Measurements from ENCODE around the gene SMG1. TPM values are rescaled to one million over a fixed set of nuclear protein-coding genes. Genes with fewer than 3 reads are reported as not detected.

Gene SMG1
- total RNA-seq, 1 experiment from 2014 or later, result 72.7 TPM

DNA sequence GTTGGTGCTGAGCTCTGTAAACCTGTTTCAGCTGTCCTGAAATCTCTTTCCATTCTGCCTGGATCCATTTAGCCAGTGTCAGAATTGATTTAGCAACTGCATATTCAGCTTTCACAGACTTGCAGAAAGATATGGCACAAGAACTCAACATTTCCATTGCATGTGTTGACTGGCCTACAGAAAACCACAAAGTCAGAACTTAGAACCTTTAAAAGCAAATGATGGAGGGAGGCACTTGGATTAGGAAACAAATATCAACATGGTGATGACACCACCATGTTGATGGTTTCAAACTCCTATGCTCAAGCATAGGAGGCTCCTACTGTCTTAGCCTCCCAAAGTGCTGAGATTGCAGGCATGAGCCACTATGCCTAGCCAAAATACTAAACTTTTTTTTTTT is 72.5 kb downstream of the SMG1 start:
- TF ChIP-seq, protein P1, sequence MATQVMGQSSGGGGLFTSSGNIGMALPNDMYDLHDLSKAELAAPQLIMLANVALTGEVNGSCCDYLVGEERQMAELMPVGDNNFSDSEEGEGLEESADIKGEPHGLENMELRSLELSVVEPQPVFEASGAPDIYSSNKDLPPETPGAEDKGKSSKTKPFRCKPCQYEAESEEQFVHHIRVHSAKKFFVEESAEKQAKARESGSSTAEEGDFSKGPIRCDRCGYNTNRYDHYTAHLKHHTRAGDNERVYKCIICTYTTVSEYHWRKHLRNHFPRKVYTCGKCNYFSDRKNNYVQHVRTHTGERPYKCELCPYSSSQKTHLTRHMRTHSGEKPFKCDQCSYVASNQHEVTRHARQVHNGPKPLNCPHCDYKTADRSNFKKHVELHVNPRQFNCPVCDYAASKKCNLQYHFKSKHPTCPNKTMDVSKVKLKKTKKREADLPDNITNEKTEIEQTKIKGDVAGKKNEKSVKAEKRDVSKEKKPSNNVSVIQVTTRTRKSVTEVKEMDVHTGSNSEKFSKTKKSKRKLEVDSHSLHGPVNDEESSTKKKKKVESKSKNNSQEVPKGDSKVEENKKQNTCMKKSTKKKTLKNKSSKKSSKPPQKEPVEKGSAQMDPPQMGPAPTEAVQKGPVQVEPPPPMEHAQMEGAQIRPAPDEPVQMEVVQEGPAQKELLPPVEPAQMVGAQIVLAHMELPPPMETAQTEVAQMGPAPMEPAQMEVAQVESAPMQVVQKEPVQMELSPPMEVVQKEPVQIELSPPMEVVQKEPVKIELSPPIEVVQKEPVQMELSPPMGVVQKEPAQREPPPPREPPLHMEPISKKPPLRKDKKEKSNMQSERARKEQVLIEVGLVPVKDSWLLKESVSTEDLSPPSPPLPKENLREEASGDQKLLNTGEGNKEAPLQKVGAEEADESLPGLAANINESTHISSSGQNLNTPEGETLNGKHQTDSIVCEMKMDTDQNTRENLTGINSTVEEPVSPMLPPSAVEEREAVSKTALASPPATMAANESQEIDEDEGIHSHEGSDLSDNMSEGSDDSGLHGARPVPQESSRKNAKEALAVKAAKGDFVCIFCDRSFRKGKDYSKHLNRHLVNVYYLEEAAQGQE (IDR thresholded peaks at IDR 0.05; ENCODE audit: low read depth), result no peak
- TF ChIP-seq SIN3A (IDR thresholded peaks at IDR 0.05; ENCODE audit: low read depth) (no peak), SP1 (IDR thresholded peaks at IDR 0.05; ENCODE audit: low read depth) (no peak), SRF (IDR thresholded peaks at IDR 0.05; ENCODE audit: low read depth) (no peak), POLR2A (IDR thresholded peaks at IDR 0.05; ENCODE audit: borderline replicate concordance, extremely low read depth, insufficient read depth, insufficient read length) (no peak), ZFX (IDR thresholded peaks at IDR 0.05) (no peak), EZH2 (IDR thresholded peaks at IDR 0.05) (no peak), JUND (IDR thresholded peaks at IDR 0.05) (no peak), YY1 (IDR thresholded peaks at IDR 0.05; ENCODE audit: extremely low read depth, insufficient replicate concordance, low read depth, low read length) (no peak), RAD21 (IDR thresholded peaks at IDR 0.05; ENCODE audit: low read depth) (no peak), ZNF274 (IDR thresholded peaks at IDR 0.05; ENCODE audit: low read depth, low read length) (no peak), EZH2phosphoT487 (IDR thresholded peaks at IDR 0.05; ENCODE audit: borderline replicate concordance) (no peak), CBX3 (IDR thresholded peaks at IDR 0.05; ENCODE audit: low read depth) (no peak), ELF1 (IDR thresholded peaks at IDR 0.05; ENCODE audit: borderline replicate concordance, low read depth) (no peak), TCF7L2 (IDR thresholded peaks at IDR 0.05; ENCODE audit: borderline replicate concordance, extremely low read depth, insufficient read depth, insufficient read length) (no peak)
- TF ChIP-seq, protein P2, sequence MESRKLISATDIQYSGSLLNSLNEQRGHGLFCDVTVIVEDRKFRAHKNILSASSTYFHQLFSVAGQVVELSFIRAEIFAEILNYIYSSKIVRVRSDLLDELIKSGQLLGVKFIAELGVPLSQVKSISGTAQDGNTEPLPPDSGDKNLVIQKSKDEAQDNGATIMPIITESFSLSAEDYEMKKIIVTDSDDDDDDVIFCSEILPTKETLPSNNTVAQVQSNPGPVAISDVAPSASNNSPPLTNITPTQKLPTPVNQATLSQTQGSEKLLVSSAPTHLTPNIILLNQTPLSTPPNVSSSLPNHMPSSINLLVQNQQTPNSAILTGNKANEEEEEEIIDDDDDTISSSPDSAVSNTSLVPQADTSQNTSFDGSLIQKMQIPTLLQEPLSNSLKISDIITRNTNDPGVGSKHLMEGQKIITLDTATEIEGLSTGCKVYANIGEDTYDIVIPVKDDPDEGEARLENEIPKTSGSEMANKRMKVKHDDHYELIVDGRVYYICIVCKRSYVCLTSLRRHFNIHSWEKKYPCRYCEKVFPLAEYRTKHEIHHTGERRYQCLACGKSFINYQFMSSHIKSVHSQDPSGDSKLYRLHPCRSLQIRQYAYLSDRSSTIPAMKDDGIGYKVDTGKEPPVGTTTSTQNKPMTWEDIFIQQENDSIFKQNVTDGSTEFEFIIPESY (IDR thresholded peaks at IDR 0.05; ENCODE audit: extremely low read depth, insufficient replicate concordance, low read length), result no peak
- TF ChIP-seq, protein P3, sequence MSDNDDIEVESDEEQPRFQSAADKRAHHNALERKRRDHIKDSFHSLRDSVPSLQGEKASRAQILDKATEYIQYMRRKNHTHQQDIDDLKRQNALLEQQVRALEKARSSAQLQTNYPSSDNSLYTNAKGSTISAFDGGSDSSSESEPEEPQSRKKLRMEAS (IDR thresholded peaks at IDR 0.05), result no peak
- TF ChIP-seq, protein P4, sequence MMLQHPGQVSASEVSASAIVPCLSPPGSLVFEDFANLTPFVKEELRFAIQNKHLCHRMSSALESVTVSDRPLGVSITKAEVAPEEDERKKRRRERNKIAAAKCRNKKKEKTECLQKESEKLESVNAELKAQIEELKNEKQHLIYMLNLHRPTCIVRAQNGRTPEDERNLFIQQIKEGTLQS (IDR thresholded peaks at IDR 0.05), result no peak
- TF ChIP-seq, protein P5, sequence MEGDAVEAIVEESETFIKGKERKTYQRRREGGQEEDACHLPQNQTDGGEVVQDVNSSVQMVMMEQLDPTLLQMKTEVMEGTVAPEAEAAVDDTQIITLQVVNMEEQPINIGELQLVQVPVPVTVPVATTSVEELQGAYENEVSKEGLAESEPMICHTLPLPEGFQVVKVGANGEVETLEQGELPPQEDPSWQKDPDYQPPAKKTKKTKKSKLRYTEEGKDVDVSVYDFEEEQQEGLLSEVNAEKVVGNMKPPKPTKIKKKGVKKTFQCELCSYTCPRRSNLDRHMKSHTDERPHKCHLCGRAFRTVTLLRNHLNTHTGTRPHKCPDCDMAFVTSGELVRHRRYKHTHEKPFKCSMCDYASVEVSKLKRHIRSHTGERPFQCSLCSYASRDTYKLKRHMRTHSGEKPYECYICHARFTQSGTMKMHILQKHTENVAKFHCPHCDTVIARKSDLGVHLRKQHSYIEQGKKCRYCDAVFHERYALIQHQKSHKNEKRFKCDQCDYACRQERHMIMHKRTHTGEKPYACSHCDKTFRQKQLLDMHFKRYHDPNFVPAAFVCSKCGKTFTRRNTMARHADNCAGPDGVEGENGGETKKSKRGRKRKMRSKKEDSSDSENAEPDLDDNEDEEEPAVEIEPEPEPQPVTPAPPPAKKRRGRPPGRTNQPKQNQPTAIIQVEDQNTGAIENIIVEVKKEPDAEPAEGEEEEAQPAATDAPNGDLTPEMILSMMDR (IDR thresholded peaks at IDR 0.05 in 2 of 3, conservative IDR thresholded peaks at IDR 0.05 in 1 of 3; ENCODE audit: borderline replicate concordance in 1 of 3, insufficient read depth in 1 of 3, low read depth in 2 of 3, low read length in 2 of 3), result no peak
- no peaks in the 10 kb centered on the region for H3K9me3 ChIP-seq (ENCODE audit: control insufficient read depth in 1 of 2, insufficient read depth in 1 of 2, low read depth in 1 of 2, low read length in 2 of 2)
- ATAC-seq (no peak), DNase-seq (ENCODE audit: low read depth, low spot score) (no peak)
- H3K27ac ChIP-seq (ENCODE audit: low read depth, low read length), result no peak overlapping the region
- H3K36me3 ChIP-seq (ENCODE audit: control insufficient read depth in 1 of 2, insufficient read depth in 2 of 2, low read length in 2 of 2), result peaks cover 37 to 53% of the 10 kb centered on the region in 2 experiments
- H4K20me1 ChIP-seq (ENCODE audit: insufficient read depth), result no peaks in the 10 kb centered on the region
- ChIA-PET RAD21 (ENCODE audit: low non-redundant PET in 1 of 2, low total read pairs in 2 of 2, uncharacterized antibody in 2 of 2, unreplicated experiment in 2 of 2) (interaction anchor here in 1 of 2 experiments (0.6 kb wide), 1 partner anchor 117 kb away, joined by 3 read pairs; no protein-coding TSS in a partner anchor), POLR2A (no interaction called here), CTCF (interaction anchor here (1.0 to 1.3 kb wide), 2 partner anchors 52 kb away, joined by 3 read pairs; partner anchors contain the start of gene ARL6IP1)
- no peak overlapping the region for H3K4me2 ChIP-seq (ENCODE audit: low read length)
- peaks cover 6% of the 10 kb centered on the region; the same call in 1 of the 2 replicates for H3K79me2 ChIP-seq (ENCODE audit: insufficient read depth, low read length)
- no peaks in the 10 kb centered on the region for H3K27me3 ChIP-seq (ENCODE audit: insufficient read depth, low read length)
- H3K9me2 ChIP-seq (ENCODE audit: insufficient read depth), result no peaks in the 10 kb centered on the region
- H2AFZ ChIP-seq (ENCODE audit: low read depth, low read length, poor library complexity, severe bottlenecking), result no peak overlapping the region
- no peak overlapping the region for H3K4me3 ChIP-seq (replicated peaks in 1 of 2; ENCODE audit: low read depth in 1 of 2, low read length in 2 of 2)
- no peaks in the 10 kb centered on the region for H3K4me1 ChIP-seq (ENCODE audit: control insufficient read depth in 1 of 2, insufficient read depth in 2 of 2, low read length in 2 of 2)
- H3K9ac ChIP-seq (ENCODE audit: low read length), result no peak overlapping the region
- intact Hi-C loops (cut with micrococcal nuclease), result no loop called here
- BruUV-seq (replicated peaks), result no TSS peak

All from HCT116 (cell line).